HCT116 (cell line): Measurements from ENCODE around the gene ZBTB20.

Experiments used
- POLR2AphosphoS5 ChIP-seq: IDR thresholded peaks from 2 replicates; pipeline ENCODE4 v1.6.1; 2011; ENCODE audit warnings: mild to moderate bottlenecking, low read depth, low read length, moderate library complexity
- SRF ChIP-seq: IDR thresholded peaks from 2 replicates; pipeline ENCODE4 v1.6.1; 2012; ENCODE audit warnings: low read depth

GRCh38 chr3:114332342-114333179 lies 814.5 kb downstream of the ZBTB20 start:
- TF ChIP-seq SRF = no peak
- no peak for TF ChIP-seq POLR2AphosphoS5
